Trophoblast cell (in vitro differentiated cells and primary cell): ENCODE measurements around the gene GYPC.
"Not testable (repeated sequence)": the region's sequence is repeated elsewhere in the genome, so short reads cannot be mapped to it uniquely, and the experiment has no call there.

Experiments
- DNase-seq, 2 donors: peaks; one replicate each; pipeline ENCODE4 v3.0.0-alpha.2; 2016
- H2AFZ ChIP-seq: 2 replicates; pipeline ENCODE4 v1.6.1; 2013; ENCODE audit warnings: low read length, moderate library complexity, mild to moderate bottlenecking; ENCODE audit not compliant: insufficient read depth, poor library complexity
- H2AK5ac ChIP-seq: 2 replicates; pipeline ENCODE4 v1.6.1; 2013; ENCODE audit warnings: mild to moderate bottlenecking, low read length
- H2BK120ac ChIP-seq: 2 replicates; pipeline ENCODE4 v1.6.1; 2013; ENCODE audit warnings: low read length, mild to moderate bottlenecking, moderate library complexity; ENCODE audit not compliant: insufficient read depth, poor library complexity
- H2BK12ac ChIP-seq: 2 replicates; pipeline ENCODE4 v1.6.1; 2013; ENCODE audit warnings: mild to moderate bottlenecking, low read length, moderate library complexity
- H2BK5ac ChIP-seq: 2 replicates; pipeline ENCODE4 v1.6.1; 2013; ENCODE audit warnings: low read length, low read depth, moderate library complexity, mild to moderate bottlenecking; ENCODE audit not compliant: poor library complexity
- H3K14ac ChIP-seq: 2 replicates; pipeline ENCODE4 v1.6.1; 2013; ENCODE audit warnings: mild to moderate bottlenecking, low read length
- H3K18ac ChIP-seq: 2 replicates; pipeline ENCODE4 v1.6.1; 2013; ENCODE audit warnings: mild to moderate bottlenecking, low read length
- H3K23ac ChIP-seq: 2 replicates; pipeline ENCODE4 v1.6.1; 2013; ENCODE audit warnings: low read length
- H3K27ac ChIP-seq: 2 replicates; pipeline ENCODE4 v1.5.1; 2013; ENCODE audit warnings: low read depth, mild to moderate bottlenecking, inconsistent platforms, low read length, moderate library complexity
- H3K27me3 ChIP-seq: 2 replicates; pipeline ENCODE4 v1.6.1; 2013; ENCODE audit warnings: inconsistent platforms, mild to moderate bottlenecking, low read length, moderate library complexity; ENCODE audit not compliant: insufficient read depth
- H3K36me3 ChIP-seq, 2 experiments: 1 replicate in 1 of 2; 2 replicates in 1 of 2; pipeline ENCODE4 v1.6.1; 2013; ENCODE audit warnings: low read length in 2 of 2, mild to moderate bottlenecking in 2 of 2, moderate library complexity in 1 of 2; ENCODE audit not compliant: insufficient read depth in 2 of 2, control insufficient read depth in 1 of 2
- H3K4ac ChIP-seq: 2 replicates; pipeline ENCODE4 v1.6.1; 2013; ENCODE audit warnings: low read depth, mild to moderate bottlenecking, low read length, moderate library complexity
- H3K4me1 ChIP-seq, 2 experiments: 1 replicate in 1 of 2; 2 replicates in 1 of 2; pipeline ENCODE4 v1.6.1; 2013; ENCODE audit warnings: low read length in 2 of 2, mild to moderate bottlenecking in 2 of 2, moderate library complexity in 1 of 2; ENCODE audit not compliant: insufficient read depth in 2 of 2, control insufficient read depth in 1 of 2
- H3K4me2 ChIP-seq: 2 replicates; pipeline ENCODE4 v1.6.1; 2013; ENCODE audit warnings: inconsistent platforms, mild to moderate bottlenecking, low read length, moderate library complexity
- H3K4me3 ChIP-seq: 2 replicates; pipeline ENCODE4 v1.5.1; 2013; ENCODE audit warnings: mild to moderate bottlenecking, low read depth, low read length, inconsistent platforms
- H3K79me1 ChIP-seq: one replicate; pipeline ENCODE4 v1.6.1; 2013; ENCODE audit warnings: low read length
- H3K79me2 ChIP-seq: 2 replicates; pipeline ENCODE4 v1.6.1; 2013; ENCODE audit warnings: low read length, mild to moderate bottlenecking; ENCODE audit not compliant: control insufficient read depth, insufficient read depth, poor library complexity
- H3K9ac ChIP-seq: 2 replicates; pipeline ENCODE4 v1.6.1; 2013; ENCODE audit warnings: mild to moderate bottlenecking, low read length
- H3K9me3 ChIP-seq: 2 replicates; pipeline ENCODE4 v1.6.1; 2013; ENCODE audit warnings: low read depth, mild to moderate bottlenecking, control low read depth, inconsistent platforms, low read length; ENCODE audit not compliant: insufficient read depth
- H4K12ac ChIP-seq: 2 replicates; pipeline ENCODE4 v1.6.1; 2013; ENCODE audit warnings: low read depth, mild to moderate bottlenecking, low read length, moderate library complexity
- H4K8ac ChIP-seq: 2 replicates; pipeline ENCODE4 v1.6.1; 2013; ENCODE audit warnings: low read depth, mild to moderate bottlenecking, low read length, moderate library complexity
- H4K91ac ChIP-seq: one replicate; pipeline ENCODE4 v1.6.1; 2013; ENCODE audit warnings: low read depth, mild to moderate bottlenecking, low read length, moderate library complexity
- WGBS: extraction: QIAGEN DNeasy Blood & Tissue Kit; methylation state at CpG from one replicate; pipeline ENCODE4 v1.1.7; 2013; ENCODE audit warnings: missing lambda C conversion rate; ENCODE audit not compliant: insufficient read length, insufficient coverage; ENCODE audit errors: extremely low coverage; 5-methylcytosine and 5-hydroxymethylcytosine counted together

Gene GYPC

GRCh38 chr2:126692241-126692640, 36.3 kb downstream of the GYPC start:
- H3K4me1 ChIP-seq, H3K4me3 ChIP-seq, H3K18ac ChIP-seq, H2AFZ ChIP-seq, H2AK5ac ChIP-seq, H2BK5ac ChIP-seq, H3K27me3 ChIP-seq, H3K23ac ChIP-seq, H4K91ac ChIP-seq, H3K14ac ChIP-seq, H2BK12ac ChIP-seq, H3K4me2 ChIP-seq, H3K79me2 ChIP-seq, H2BK120ac ChIP-seq, H3K79me1 ChIP-seq, DNase-seq, H4K12ac ChIP-seq, H4K8ac ChIP-seq, H3K9ac ChIP-seq, H3K27ac ChIP-seq, H3K4ac ChIP-seq: not testable (repeated sequence)
- no CpG with 5 or more reads among the region's 1 CpG for WGBS
- peaks cover 5 to 18% of the 10 kb centered on the region in 2 experiments for H3K36me3 ChIP-seq
- peaks cover 10% of the 10 kb centered on the region for H3K9me3 ChIP-seq

DNA sequence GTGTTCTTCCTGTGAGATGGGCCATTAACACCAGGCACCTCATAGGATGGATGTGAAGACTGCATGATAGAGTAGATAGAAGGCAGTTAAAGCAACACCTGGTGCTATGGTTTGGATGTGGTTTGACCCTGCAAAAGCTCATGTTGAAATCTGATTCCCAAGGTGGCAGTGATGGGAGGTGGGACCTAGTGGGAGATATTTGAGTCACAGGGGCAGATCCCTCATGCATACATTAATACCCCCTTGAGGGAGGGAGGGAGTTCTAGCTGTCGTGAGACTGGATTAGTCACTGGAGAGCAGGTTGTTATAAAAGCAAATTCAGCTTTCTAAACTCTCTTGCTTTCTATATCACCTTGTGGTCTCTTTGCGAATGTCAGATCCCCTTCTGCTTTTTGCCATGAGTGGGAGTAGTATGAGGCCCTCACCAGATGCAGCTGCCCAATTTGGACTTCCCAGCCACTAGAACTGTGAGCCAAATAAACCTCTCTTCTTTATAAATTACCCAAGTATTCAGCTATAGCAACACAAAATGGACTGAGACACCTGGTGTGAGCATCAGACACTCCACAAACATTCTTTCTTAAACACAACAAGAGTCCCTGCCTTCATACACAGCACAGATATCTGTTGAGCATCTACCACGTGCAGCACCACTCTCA, 37.1 kb downstream of the GYPC start:
- not testable (repeated sequence) for H2AK5ac ChIP-seq, H3K4me2 ChIP-seq, H3K79me1 ChIP-seq, H3K14ac ChIP-seq, H3K79me2 ChIP-seq, H3K18ac ChIP-seq, H2BK5ac ChIP-seq, H3K4ac ChIP-seq, H4K91ac ChIP-seq, H3K4me3 ChIP-seq, H3K27me3 ChIP-seq, H2BK12ac ChIP-seq, H2AFZ ChIP-seq, H4K8ac ChIP-seq, H4K12ac ChIP-seq, H3K23ac ChIP-seq, DNase-seq, H3K27ac ChIP-seq, H3K9ac ChIP-seq, H3K4me1 ChIP-seq, H2BK120ac ChIP-seq
- WGBS = no CpG with 5 or more reads among the region's 3 CpGs
- peaks cover 10% of the 10 kb centered on the region for H3K9me3 ChIP-seq
- H3K36me3 ChIP-seq = peaks cover 5 to 18% of the 10 kb centered on the region in 2 experiments

DNA sequence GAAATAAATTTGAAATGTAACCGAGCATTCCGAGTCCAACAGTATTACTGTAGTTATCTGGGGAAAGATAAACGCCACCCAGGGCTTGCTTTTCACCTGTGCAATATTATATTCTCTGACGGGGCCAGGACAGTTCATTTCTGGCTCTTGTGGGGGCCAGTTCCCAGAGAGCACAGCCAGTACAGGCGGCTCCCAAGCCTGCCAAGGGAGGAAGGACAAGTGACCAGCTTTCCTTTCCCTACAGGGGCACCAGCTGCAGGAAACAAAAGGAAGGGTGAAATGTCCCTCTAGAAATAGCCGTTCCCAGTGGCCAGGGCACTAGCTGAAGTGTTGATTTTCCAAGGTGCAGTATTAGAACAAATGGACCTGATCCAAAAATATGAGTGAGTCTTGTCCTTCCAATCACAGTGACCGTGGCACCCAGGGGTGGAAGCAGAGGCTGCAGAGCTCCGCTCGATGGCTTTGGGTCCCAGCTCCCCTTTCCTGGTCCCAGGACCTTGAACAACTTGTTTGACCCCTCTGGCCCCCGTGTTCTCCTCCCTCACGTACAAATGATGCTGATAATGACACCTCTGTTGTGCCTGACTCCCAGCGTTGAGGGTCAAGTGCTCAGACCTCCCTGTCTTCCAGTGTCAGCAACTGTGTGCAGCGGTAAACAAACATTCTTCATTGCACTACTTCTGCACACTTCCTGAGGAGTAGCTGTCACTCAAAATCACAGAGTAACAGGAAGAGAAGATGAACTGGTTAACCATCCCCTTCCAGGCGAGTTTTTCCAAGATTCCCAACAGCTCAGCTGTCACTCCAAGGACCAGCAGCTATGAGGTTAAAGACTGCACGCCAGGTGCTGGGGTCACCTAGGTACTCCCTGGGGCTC, 40.9 kb downstream of the GYPC start:
- no peak overlapping the region for H3K4ac ChIP-seq
- H3K79me2 ChIP-seq = no peaks in the 10 kb centered on the region
- no peaks in the 10 kb centered on the region for H3K27me3 ChIP-seq
- H3K23ac ChIP-seq = no peak overlapping the region
- H2AFZ ChIP-seq = no peak overlapping the region
- no peak for DNase-seq
- H3K4me2 ChIP-seq = no peak overlapping the region
- no peak overlapping the region for H3K4me3 ChIP-seq
- H3K79me1 ChIP-seq = no peaks in the 10 kb centered on the region
- no CpG with 5 or more reads among the region's 15 CpGs for WGBS
- no peak overlapping the region for H3K18ac ChIP-seq
- H3K9ac ChIP-seq = no peak overlapping the region
- H3K4me1 ChIP-seq = no peaks in the 10 kb centered on the region
- H3K27ac ChIP-seq = no peak overlapping the region
- no peak overlapping the region for H3K14ac ChIP-seq
- peaks cover 8% of the 10 kb centered on the region for H3K9me3 ChIP-seq
- H2BK5ac ChIP-seq = no peak overlapping the region
- no peak overlapping the region for H2BK12ac ChIP-seq
- peaks cover 5 to 18% of the 10 kb centered on the region in 2 experiments for H3K36me3 ChIP-seq
- no peak overlapping the region for H2AK5ac ChIP-seq
- H4K8ac ChIP-seq = no peak overlapping the region
- no peak overlapping the region for H4K12ac ChIP-seq
- H2BK120ac ChIP-seq = no peak overlapping the region
- H4K91ac ChIP-seq = no peak overlapping the region

GRCh38 chr2:126698376-126698775, 42.4 kb downstream of the GYPC start:
- no CpG with 5 or more reads among the region's 2 CpGs for WGBS
- H4K12ac ChIP-seq = no peak overlapping the region
- no peak overlapping the region for H4K8ac ChIP-seq
- H3K27me3 ChIP-seq = no peaks in the 10 kb centered on the region
- H3K4me1 ChIP-seq = no peaks in the 10 kb centered on the region
- H4K91ac ChIP-seq = no peak overlapping the region
- no peaks in the 10 kb centered on the region for H3K79me2 ChIP-seq
- no peak overlapping the region for H3K9ac ChIP-seq
- H3K18ac ChIP-seq = no peak overlapping the region
- no peak overlapping the region for H3K27ac ChIP-seq
- no peak overlapping the region for H2BK12ac ChIP-seq
- no peak overlapping the region for H3K4ac ChIP-seq
- H2AK5ac ChIP-seq = no peak overlapping the region
- no peak overlapping the region for H3K4me2 ChIP-seq
- DNase-seq = no peak
- no peak overlapping the region for H2BK120ac ChIP-seq
- no peak overlapping the region for H3K23ac ChIP-seq
- no peak overlapping the region for H3K14ac ChIP-seq
- H2BK5ac ChIP-seq = no peak overlapping the region
- H3K36me3 ChIP-seq = peaks cover 5 to 18% of the 10 kb centered on the region in 2 experiments
- H3K4me3 ChIP-seq = no peak overlapping the region
- H2AFZ ChIP-seq = no peak overlapping the region
- peaks cover 8% of the 10 kb centered on the region for H3K9me3 ChIP-seq
- no peaks in the 10 kb centered on the region for H3K79me1 ChIP-seq
